Body of pancreas (tissue), 4 donors: ENCODE data around the gene PNMA8B. TPM values are rescaled to one million over a fixed set of nuclear protein-coding genes. Genes with fewer than 3 reads are reported as not detected.
"Not testable (repeated sequence)": the region's sequence is repeated elsewhere in the genome, so short reads cannot be mapped to it uniquely, and the experiment has no call there.

Experiments used
- ATAC-seq: fragments of 150-250 bp; one replicate; pipeline ENCODE4 v1.9.1; 2016
- DNase-seq, 4 donors: peaks; one replicate each; pipeline ENCODE4 v3.0.0-alpha.2; 2019
- H3K27ac ChIP-seq, 4 donors: fragments of 200-600 bp; sonication (generic); 1 replicate in 3 of 4; 2 replicates in 1 of 4; pipeline versions ENCODE4 v1.5.1 to v1.6.1; 2016 to 2019; ENCODE audit warnings: mild to moderate bottlenecking in 1 of 4, mixed read lengths in 1 of 4, moderate library complexity in 1 of 4
- H3K27me3 ChIP-seq, 2 donors: fragments of 200-600 bp; sonication (generic); one replicate each; pipeline ENCODE4 v1.6.0; 2016; ENCODE audit warnings: mild to moderate bottlenecking in 1 of 2
- H3K36me3 ChIP-seq, 2 donors: fragments of 200-600 bp; sonication (generic); replicated peaks in 1 of 2; 2 replicates each; pipeline ENCODE4 v1.5.1; 2016; ENCODE audit warnings: low read depth in 2 of 2; ENCODE audit not compliant: insufficient read depth in 1 of 2
- H3K4me1 ChIP-seq: fragments of 200-600 bp; sonication (generic); one replicate; pipeline ENCODE4 v1.6.0; 2016
- H3K4me3 ChIP-seq, 2 donors: fragments of 200-600 bp; sonication (generic); 1 replicate in 1 of 2; 2 replicates in 1 of 2; pipeline ENCODE4 v1.5.1; 2016 to 2019
- H3K9me3 ChIP-seq, 3 donors: fragments of 200-600 bp; sonication (generic); 1 replicate in 2 of 3; 2 replicates in 1 of 3; pipeline ENCODE4 v1.5.1; 2016
- CTCF ChIP-seq, 7 experiments: fragments of 450-650 bp in 4 of 7; fragments of 200-600 bp in 3 of 7; sonication (generic) in 3 of 7; IDR thresholded peaks; one replicate each; pipeline ENCODE4 v1.5.1; 2016 to 2019; ENCODE audit warnings: antibody characterized with exemption in 7 of 7
- POLR2A ChIP-seq, 3 donors: fragments of 450-650 bp; IDR thresholded peaks; one replicate each; pipeline ENCODE4 v1.6.1; 2016; ENCODE audit warnings: antibody characterized with exemption in 3 of 3, mild to moderate bottlenecking in 2 of 3
- WGBS, 2 donors: methylation state at CpG; one replicate each; pipeline ENCODE4 v1.1.5; 2017; 5-methylcytosine and 5-hydroxymethylcytosine counted together
- intact Hi-C: fragments of 100-400 bp; cut with DNase I; formaldehyde crosslinking; loops from one replicate; pipeline ENCODE4 v1.15.1; 2023
- total RNA-seq, 2 donors: library from RNA; depleted of rRNA; stranded (reverse); fragments of >200 nt; gene quantifications; one replicate each; pipeline ENCODE4 v1.1.0, GENCODE V29; 2016

Gene PNMA8B
- total RNA-seq, 2 donors from 2014 or later: 2.1 to 2.6 TPM

DNA sequence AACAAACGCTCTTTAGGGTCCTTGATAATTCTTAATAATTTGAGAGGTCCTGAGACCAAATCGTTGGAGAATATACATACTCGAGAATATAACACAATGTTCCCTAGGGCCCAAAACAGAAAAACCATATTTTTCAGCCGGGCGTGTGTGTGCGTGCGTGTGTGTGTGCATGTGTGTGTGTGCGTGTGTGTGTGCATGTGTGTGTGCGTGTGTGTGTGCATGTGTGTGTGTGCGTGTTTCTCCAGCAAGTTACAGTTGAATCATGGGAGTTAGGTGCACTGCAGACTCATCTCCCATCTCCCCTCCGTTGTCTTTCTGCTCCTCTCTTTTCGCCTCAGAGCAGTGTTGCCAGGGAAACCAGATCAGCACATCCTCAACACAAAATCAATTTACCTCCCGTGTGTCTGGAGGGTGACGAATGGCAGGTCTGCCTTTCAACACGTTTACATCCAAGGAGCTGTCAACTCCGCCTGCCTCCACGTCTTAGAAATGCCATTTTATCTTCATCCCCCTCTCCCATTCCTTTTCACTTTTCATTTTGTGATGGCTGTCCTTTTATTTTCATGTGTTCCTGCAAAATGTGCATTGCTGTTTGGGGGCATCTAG, 8.3 kb upstream of the PNMA8B start:
- TF ChIP-seq CTCF (IDR thresholded peaks at IDR 0.05): no peak
- no peaks in the 10 kb centered on the region for H3K27me3 ChIP-seq
- 75 to 78% methylated on average over 17 of the region's 17 CpGs for WGBS, 2 donors
- no peak for DNase-seq
- ATAC-seq: no peak
- intact Hi-C loops: no loop called here
- H3K27ac ChIP-seq: no peak overlapping the region
- H3K4me1 ChIP-seq: no peaks in the 10 kb centered on the region
- no peaks in the 10 kb centered on the region for H3K36me3 ChIP-seq
- H3K4me3 ChIP-seq: no peak overlapping the region
- no peaks in the 10 kb centered on the region for H3K9me3 ChIP-seq

DNA sequence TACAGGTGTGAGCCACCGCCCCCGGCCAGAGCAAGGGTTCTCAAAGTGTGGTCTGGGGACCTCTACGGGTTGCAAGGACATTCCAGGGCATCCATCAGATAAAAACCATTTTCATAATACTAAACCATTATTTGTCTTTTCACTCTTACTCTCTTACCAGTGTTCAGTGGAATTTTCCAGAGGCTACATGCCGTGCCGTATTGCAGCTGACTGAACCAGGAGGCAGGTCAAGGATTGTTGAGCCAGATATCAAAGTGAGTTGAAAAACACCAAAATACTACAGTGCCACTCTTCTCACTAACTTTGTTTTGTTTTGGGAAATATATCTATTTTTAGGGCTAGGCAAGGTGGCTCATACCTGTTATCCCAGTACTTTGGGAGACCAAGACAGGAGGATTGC, 7.2 kb upstream of the PNMA8B start:
- Histone ChIP-seq H3K36me3 (no peaks in the 10 kb centered on the region), H3K27me3 (no peaks in the 10 kb centered on the region), H3K4me1 (no peaks in the 10 kb centered on the region), H3K9me3 (no peaks in the 10 kb centered on the region), H3K4me3 (no peak overlapping the region), H3K27ac (no peak overlapping the region)
- ATAC-seq (no peak), DNase-seq (no peak)
- TF ChIP-seq CTCF (IDR thresholded peaks at IDR 0.05) (no peak), POLR2A (IDR thresholded peaks at IDR 0.05) (no peak)
- WGBS, 2 donors: 75 to 82% methylated on average over 5 of the region's 5 CpGs
- intact Hi-C loops: no loop called here

DNA sequence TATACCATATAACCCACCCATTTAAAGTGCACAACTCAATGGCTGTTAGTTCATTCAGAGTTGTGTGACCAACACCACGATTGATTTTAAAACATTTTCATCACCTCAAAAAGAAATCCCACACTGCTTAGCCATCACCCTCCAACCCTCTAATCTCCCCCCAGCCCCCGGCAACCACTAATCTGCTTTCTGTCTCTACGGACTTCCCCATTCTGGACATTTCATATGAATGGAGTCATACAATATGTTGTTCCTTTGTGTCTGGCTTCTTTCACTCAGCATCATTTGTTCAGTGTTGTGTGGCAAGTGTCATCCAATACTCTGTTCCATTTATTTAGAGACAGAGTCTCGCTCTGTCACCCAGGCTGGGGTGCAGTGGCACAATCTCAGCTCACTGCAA, 4.0 kb upstream of the PNMA8B start:
- Histone ChIP-seq H3K9me3 (no peaks in the 10 kb centered on the region), H3K36me3 (no peaks in the 10 kb centered on the region), H3K27me3 (no peaks in the 10 kb centered on the region), H3K4me3 (no peak overlapping the region), H3K27ac (peak overlapping the region in 3 of 4 donors; percentile 67 to 78 (median 70)), H3K4me1 (peaks cover 11% of the 10 kb centered on the region)
- ATAC-seq (no peak), DNase-seq (no peak)
- WGBS, 2 donors: 55 to 71% methylated on average over 4 of the region's 4 CpGs
- TF ChIP-seq CTCF (IDR thresholded peaks at IDR 0.05) (no peak), POLR2A (IDR thresholded peaks at IDR 0.05) (no peak)
- intact Hi-C loops: loop anchor here (10.0 kb wide), 1 partner anchor 215 kb away; no protein-coding TSS in a partner anchor

- H3K9me3 ChIP-seq: no peaks in the 10 kb centered on the region
- no peak for TF ChIP-seq CTCF (IDR thresholded peaks at IDR 0.05)
- TF ChIP-seq POLR2A (IDR thresholded peaks at IDR 0.05): no peak
- no peaks in the 10 kb centered on the region for H3K27me3 ChIP-seq
- no peak for ATAC-seq
- H3K4me3 ChIP-seq: no peak overlapping the region
- intact Hi-C loops: loop anchor here (10.0 kb wide), 1 partner anchor 213 kb away; no protein-coding TSS in a partner anchor
- no peak overlapping the region for H3K27ac ChIP-seq
- no peak for DNase-seq
- H3K36me3 ChIP-seq: no peaks in the 10 kb centered on the region
- WGBS, 2 donors: 73 to 75% methylated on average over 8 of the region's 8 CpGs
- peaks cover 11% of the 10 kb centered on the region for H3K4me1 ChIP-seq
Observed at GRCh38 chr19:46497773-46498172, 2.1 kb upstream of the PNMA8B start.

- H3K27me3 ChIP-seq, H3K27ac ChIP-seq, ATAC-seq, H3K4me3 ChIP-seq, H3K9me3 ChIP-seq, DNase-seq, H3K36me3 ChIP-seq: not testable (repeated sequence)
- intact Hi-C loops: loop anchor here (10.0 kb wide), 1 partner anchor 212 kb away; no protein-coding TSS in a partner anchor
- 79 to 85% methylated on average over 4 of the region's 4 CpGs for WGBS, 2 donors
- peaks cover 11% of the 10 kb centered on the region for H3K4me1 ChIP-seq
Observed at GRCh38 chr19:46496886-46497285, 1.2 kb upstream of the PNMA8B start.
